ENCODE results near the gene RAB10.

The RAB10 gene

DNA sequence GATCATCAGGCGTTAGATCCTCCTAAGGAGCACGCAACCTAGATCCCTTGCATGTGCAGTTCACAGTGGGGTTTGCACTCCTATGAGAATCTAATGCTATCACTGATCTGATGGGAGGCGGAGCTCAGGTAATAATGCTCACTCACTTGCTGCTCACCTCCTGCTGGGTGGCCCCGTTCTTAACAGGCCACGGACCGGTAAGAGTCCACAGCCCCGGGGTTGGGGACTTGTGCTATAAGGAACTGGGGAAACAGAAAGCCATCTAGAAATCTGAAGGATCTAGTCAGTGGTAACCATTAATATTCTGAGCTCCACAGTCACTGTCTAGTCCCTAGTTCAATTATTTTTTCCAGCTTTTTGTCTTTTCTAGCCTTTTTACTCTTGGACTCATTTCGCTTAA lies 94.3 kb downstream of the RAB10 start:
- no peak for TF ChIP-seq EZH2phosphoT487 (IDR thresholded peaks at IDR 0.05; ENCODE audit: low read depth)
- TF ChIP-seq, protein P1, sequence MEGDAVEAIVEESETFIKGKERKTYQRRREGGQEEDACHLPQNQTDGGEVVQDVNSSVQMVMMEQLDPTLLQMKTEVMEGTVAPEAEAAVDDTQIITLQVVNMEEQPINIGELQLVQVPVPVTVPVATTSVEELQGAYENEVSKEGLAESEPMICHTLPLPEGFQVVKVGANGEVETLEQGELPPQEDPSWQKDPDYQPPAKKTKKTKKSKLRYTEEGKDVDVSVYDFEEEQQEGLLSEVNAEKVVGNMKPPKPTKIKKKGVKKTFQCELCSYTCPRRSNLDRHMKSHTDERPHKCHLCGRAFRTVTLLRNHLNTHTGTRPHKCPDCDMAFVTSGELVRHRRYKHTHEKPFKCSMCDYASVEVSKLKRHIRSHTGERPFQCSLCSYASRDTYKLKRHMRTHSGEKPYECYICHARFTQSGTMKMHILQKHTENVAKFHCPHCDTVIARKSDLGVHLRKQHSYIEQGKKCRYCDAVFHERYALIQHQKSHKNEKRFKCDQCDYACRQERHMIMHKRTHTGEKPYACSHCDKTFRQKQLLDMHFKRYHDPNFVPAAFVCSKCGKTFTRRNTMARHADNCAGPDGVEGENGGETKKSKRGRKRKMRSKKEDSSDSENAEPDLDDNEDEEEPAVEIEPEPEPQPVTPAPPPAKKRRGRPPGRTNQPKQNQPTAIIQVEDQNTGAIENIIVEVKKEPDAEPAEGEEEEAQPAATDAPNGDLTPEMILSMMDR (IDR thresholded peaks at IDR 0.05; ENCODE audit: low read depth, low read length), result no peak
- H3K9me3 ChIP-seq (ENCODE audit: insufficient read depth, low read length), result no peaks in the 10 kb centered on the region
- no peak overlapping the region for H3K4me2 ChIP-seq (ENCODE audit: low read length)
- H3K4me1 ChIP-seq (ENCODE audit: low read length), result no peaks in the 10 kb centered on the region
- no peak overlapping the region for H3K4me3 ChIP-seq (ENCODE audit: low read length)
- peaks cover 8% of the 10 kb centered on the region for H3K36me3 ChIP-seq (replicated peaks; ENCODE audit: low read depth, low read length)
- no peak overlapping the region for H3K9ac ChIP-seq (ENCODE audit: low read length)
- 0 out of 2 replicates have a peak, but pooled peaks cover under 1% of the 10 kb centered on the region for H4K20me1 ChIP-seq (ENCODE audit: insufficient read depth, low read length)
- H3K79me2 ChIP-seq (ENCODE audit: low read length), result peaks cover 4% of the 10 kb centered on the region
- no peak overlapping the region for H3K27ac ChIP-seq (ENCODE audit: low read length)
- no peak overlapping the region for H2AFZ ChIP-seq (ENCODE audit: low read depth, low read length)
- no peaks in the 10 kb centered on the region for H3K27me3 ChIP-seq (ENCODE audit: low read depth, low read length)

DNA sequence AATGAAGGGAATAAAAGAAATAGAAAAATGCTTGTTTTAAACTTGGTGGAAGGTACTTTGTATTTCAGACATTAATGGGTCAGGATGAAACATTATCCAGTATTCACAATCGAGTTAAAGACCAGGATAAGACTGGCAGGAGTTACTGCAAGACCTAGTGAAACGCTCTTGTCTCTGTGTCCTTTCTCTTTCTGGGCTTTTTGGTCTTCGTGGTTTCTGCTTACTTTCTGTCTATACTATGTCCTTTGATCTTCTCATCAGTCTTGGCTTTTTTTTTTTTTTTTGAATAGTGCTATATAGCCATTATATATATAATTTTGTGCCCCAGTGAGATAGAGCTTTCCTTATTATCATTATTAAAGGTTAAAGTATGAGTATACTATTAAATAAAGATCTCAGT lies 96.9 kb downstream of the RAB10 start:
- Histone ChIP-seq H3K27ac (ENCODE audit: low read length) (no peak overlapping the region), H3K4me2 (ENCODE audit: low read length) (no peak overlapping the region), H4K20me1 (ENCODE audit: insufficient read depth, low read length) (no peaks in the 10 kb centered on the region), H3K79me2 (ENCODE audit: low read length) (peaks cover 4% of the 10 kb centered on the region; the same call in 1 of the 2 replicates), H3K4me3 (ENCODE audit: low read length) (no peak overlapping the region), H2AFZ (ENCODE audit: low read depth, low read length) (no peak overlapping the region), H3K36me3 (replicated peaks; ENCODE audit: low read depth, low read length) (peaks cover 19% of the 10 kb centered on the region), H3K9me3 (ENCODE audit: insufficient read depth, low read length) (no peaks in the 10 kb centered on the region), H3K27me3 (ENCODE audit: low read depth, low read length) (no peaks in the 10 kb centered on the region), H3K4me1 (ENCODE audit: low read length) (no peaks in the 10 kb centered on the region), H3K9ac (ENCODE audit: low read length) (no peak overlapping the region)
- TF ChIP-seq EZH2phosphoT487 (IDR thresholded peaks at IDR 0.05; ENCODE audit: low read depth), result no peak
- TF ChIP-seq, protein P1 (IDR thresholded peaks at IDR 0.05; ENCODE audit: low read depth, low read length), result no peak

DNA sequence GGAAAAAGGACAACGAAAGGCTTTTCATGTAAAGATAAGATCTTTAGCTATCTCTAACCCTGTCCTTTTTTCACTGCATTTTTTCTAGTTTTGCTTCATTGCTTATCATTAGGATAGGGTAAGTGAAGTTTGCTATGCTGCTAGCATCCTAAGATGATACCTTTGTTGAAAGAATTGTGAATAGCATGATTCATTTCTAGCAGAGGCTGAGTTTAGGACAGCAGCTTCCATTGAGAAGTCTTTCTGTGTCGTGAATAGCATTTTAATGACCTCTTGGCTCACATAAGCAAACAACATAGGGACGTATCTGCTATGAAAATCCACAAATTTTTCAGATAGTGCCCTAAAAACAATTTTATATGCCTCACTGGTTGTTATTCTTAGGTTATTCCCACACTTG lies 102.6 kb downstream of the RAB10 start:
- Histone ChIP-seq H3K4me1 (ENCODE audit: low read length) (no peaks in the 10 kb centered on the region), H3K27ac (ENCODE audit: low read length) (no peak overlapping the region), H3K9me3 (ENCODE audit: insufficient read depth, low read length) (no peaks in the 10 kb centered on the region), H3K4me3 (ENCODE audit: low read length) (no peak overlapping the region), H3K4me2 (ENCODE audit: low read length) (no peak overlapping the region), H3K27me3 (ENCODE audit: low read depth, low read length) (no peaks in the 10 kb centered on the region), H3K36me3 (replicated peaks; ENCODE audit: low read depth, low read length) (peaks cover 11% of the 10 kb centered on the region), H4K20me1 (ENCODE audit: insufficient read depth, low read length) (no peaks in the 10 kb centered on the region), H3K9ac (ENCODE audit: low read length) (no peak overlapping the region), H3K79me2 (ENCODE audit: low read length) (no peaks in the 10 kb centered on the region), H2AFZ (ENCODE audit: low read depth, low read length) (no peak overlapping the region)
- TF ChIP-seq, protein P1 (IDR thresholded peaks at IDR 0.05; ENCODE audit: low read depth, low read length), result no peak
- no peak for TF ChIP-seq EZH2phosphoT487 (IDR thresholded peaks at IDR 0.05; ENCODE audit: low read depth)

DNA sequence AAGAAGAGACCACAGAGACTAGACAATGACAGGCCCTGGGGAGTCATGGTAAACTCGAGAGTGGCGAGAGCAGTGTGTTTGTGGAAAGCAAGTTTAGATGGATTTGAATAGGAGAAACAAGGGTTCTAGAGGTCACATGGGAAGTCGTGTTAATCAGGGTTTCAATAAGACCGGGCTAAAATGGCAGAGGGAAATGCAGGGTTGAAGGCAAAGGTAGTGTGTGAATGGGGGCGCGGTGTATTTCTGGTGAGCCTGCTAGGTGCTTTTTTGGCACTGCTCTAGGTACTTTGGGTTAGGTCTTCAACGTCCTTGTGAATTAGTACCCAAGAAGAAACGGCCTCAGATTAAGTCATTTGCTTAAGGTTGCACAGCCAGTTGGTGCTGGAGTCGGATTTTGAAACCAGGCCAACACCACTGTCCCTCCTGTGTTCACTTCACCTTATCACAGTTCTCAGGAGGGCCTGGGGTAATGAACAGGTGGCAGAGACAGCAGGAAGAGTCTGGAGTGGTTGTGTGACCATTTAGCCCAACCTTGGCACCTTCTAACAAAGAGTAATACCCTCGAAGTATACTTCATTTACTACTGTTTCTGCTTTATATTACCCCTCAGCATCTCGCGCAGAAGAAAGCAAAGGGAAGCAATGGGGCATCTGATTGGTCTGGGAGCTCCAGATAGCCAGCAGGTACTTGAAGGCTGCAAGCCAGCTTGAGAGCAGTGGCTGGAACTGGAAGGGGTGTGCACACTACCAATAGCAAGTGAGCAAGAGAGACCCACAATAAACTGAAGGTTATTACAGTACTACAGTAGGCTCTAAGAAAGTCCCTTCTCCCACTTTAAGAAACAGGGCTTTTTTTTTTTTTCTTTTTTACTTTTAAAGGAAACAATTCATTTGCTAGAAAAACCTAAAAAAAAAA lies 105.6 kb downstream of the RAB10 start:
- H3K4me2 ChIP-seq (ENCODE audit: low read length), result no peak overlapping the region
- no peak overlapping the region for H3K27ac ChIP-seq (ENCODE audit: low read length)
- H3K27me3 ChIP-seq (ENCODE audit: low read depth, low read length), result no peaks in the 10 kb centered on the region
- H3K9ac ChIP-seq (ENCODE audit: low read length), result no peak overlapping the region
- TF ChIP-seq, protein P1 (IDR thresholded peaks at IDR 0.05; ENCODE audit: low read depth, low read length), result no peak
- no peak for TF ChIP-seq EZH2phosphoT487 (IDR thresholded peaks at IDR 0.05; ENCODE audit: low read depth)
- no peaks in the 10 kb centered on the region for H3K9me3 ChIP-seq (ENCODE audit: insufficient read depth, low read length)
- no peak overlapping the region for H3K4me3 ChIP-seq (ENCODE audit: low read length)
- H3K79me2 ChIP-seq (ENCODE audit: low read length), result no peaks in the 10 kb centered on the region
- H2AFZ ChIP-seq (ENCODE audit: low read depth, low read length), result no peak overlapping the region
- H3K36me3 ChIP-seq (replicated peaks; ENCODE audit: low read depth, low read length), result peaks cover 8% of the 10 kb centered on the region
- H3K4me1 ChIP-seq (ENCODE audit: low read length), result peaks cover 3% of the 10 kb centered on the region; the same call in 1 of the 2 replicates
- no peaks in the 10 kb centered on the region for H4K20me1 ChIP-seq (ENCODE audit: insufficient read depth, low read length)
